Sigmoid colon (tissue), 7 donors: ENCODE measurements around the gene SFTPB. TPM values are rescaled to one million over a fixed set of nuclear protein-coding genes. Genes with fewer than 3 reads are reported as not detected.
A peak's percentile ranks its signal among the peaks of the same experiment; 100 is the strongest.

Experiments used
- DNase-seq: peaks from one replicate; pipeline ENCODE4 v3.0.0-alpha.2; 2019
- H3K27ac ChIP-seq, 4 donors: fragments of 200-600 bp; sonication (generic); one replicate each; pipeline ENCODE4 v1.5.1; 2016 to 2019; ENCODE audit warnings: mild to moderate bottlenecking in 1 of 4
- H3K27me3 ChIP-seq, 3 donors: fragments of 200-600 bp; sonication (generic); one replicate each; pipeline ENCODE4 v1.5.1; 2019; ENCODE audit warnings: mild to moderate bottlenecking in 1 of 3
- H3K36me3 ChIP-seq, 4 donors: fragments of 200-600 bp; sonication (generic); one replicate each; pipeline ENCODE4 v1.5.1; 2016 to 2019
- H3K4me1 ChIP-seq, 4 donors: fragments of 200-600 bp; sonication (generic); one replicate each; pipeline ENCODE4 v1.5.1; 2017 to 2019
- H3K4me3 ChIP-seq, 4 donors: fragments of 200-600 bp; sonication (generic); one replicate each; pipeline ENCODE4 v1.5.1; 2017 to 2019; ENCODE audit warnings: mild to moderate bottlenecking in 2 of 4, moderate library complexity in 1 of 4
- H3K9me3 ChIP-seq, 4 donors: fragments of 200-600 bp in 3 of 4; sonication (generic) in 3 of 4; one replicate each; pipeline versions ENCODE4 v1.5.1 to v1.6.1; 2013 to 2019
- EP300 ChIP-seq, 4 donors: sonication (generic); formaldehyde crosslinking; IDR thresholded peaks; one replicate each; pipeline ENCODE4 v1.6.1; 2017; ENCODE audit warnings: antibody characterized with exemption in 4 of 4
- POLR2A ChIP-seq, 2 donors: fragments of 450-650 bp; IDR thresholded peaks; one replicate each; pipeline ENCODE4 v1.6.1; 2016; ENCODE audit warnings: antibody characterized with exemption in 2 of 2, mild to moderate bottlenecking in 2 of 2, moderate library complexity in 2 of 2
- POLR2AphosphoS5 ChIP-seq, 4 donors: sonication (generic); formaldehyde crosslinking; IDR thresholded peaks; one replicate each; pipeline ENCODE4 v1.6.1; 2017; ENCODE audit warnings: antibody characterized with exemption in 4 of 4
- WGBS, 2 donors: extraction: QIAGEN DNeasy Blood & Tissue Kit; methylation state at CpG; one replicate each; pipeline ENCODE4 v1.1.7; 2013; 5-methylcytosine and 5-hydroxymethylcytosine counted together
- intact Hi-C: fragments of 100-400 bp; cut with DNase I; formaldehyde crosslinking; loops from one replicate; pipeline ENCODE4 v1.15.1; 2023
- polyA plus RNA-seq, 3 donors: library from polyadenylated mRNA; stranded (reverse); fragments of 200-250 nt; gene quantifications; one replicate each; pipeline ENCODE4 v1.2.3, GENCODE V29; 2013
- total RNA-seq, 4 donors: library from RNA; depleted of rRNA; stranded (reverse); fragments of >200 nt; gene quantifications; one replicate each; pipeline ENCODE4 v1.1.0, GENCODE V29; 2016
- TF ChIP-seq, protein P1 (sequence below), 4 experiments: fragments of 450-650 bp in 3 of 4; fragments of 200-600 bp in 1 of 4; IDR thresholded peaks; one replicate each; pipeline ENCODE4 v1.5.1; 2016 to 2019; ENCODE audit warnings: antibody characterized with exemption in 4 of 4, mild to moderate bottlenecking in 3 of 4, moderate library complexity in 2 of 4
- donor health status: healthy with polysubstance abuse.
- donor health status: Bipolar disorder and iron deficiency.
- donor health status: healthy.

The SFTPB gene
- total and polyA plus RNA-seq, 7 donors = 0.57 to 23.4 TPM; not detected in 5

DNA sequence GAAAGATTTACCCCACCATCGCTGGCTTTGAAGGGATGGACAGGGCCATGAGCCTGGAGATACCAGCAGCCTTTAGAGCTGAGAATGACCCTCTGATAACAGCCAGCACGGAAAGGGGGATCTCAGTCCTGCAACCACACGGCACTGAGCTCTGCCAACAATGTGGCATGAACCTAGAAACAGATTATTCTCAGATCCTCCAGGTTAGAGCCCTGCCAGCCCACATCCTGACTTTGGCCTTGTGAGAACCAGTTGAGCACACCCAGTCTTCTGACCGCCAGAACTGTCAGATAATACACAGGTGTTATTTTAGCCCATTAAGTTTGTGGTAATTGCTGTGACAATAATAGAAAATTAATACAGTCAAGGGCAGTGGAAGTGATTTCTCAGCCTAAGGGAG lies 16.8 kb upstream of the SFTPB start:
- intact Hi-C loops = no loop called here
- no peaks in the 10 kb centered on the region for H3K36me3 ChIP-seq
- TF ChIP-seq, protein P1, sequence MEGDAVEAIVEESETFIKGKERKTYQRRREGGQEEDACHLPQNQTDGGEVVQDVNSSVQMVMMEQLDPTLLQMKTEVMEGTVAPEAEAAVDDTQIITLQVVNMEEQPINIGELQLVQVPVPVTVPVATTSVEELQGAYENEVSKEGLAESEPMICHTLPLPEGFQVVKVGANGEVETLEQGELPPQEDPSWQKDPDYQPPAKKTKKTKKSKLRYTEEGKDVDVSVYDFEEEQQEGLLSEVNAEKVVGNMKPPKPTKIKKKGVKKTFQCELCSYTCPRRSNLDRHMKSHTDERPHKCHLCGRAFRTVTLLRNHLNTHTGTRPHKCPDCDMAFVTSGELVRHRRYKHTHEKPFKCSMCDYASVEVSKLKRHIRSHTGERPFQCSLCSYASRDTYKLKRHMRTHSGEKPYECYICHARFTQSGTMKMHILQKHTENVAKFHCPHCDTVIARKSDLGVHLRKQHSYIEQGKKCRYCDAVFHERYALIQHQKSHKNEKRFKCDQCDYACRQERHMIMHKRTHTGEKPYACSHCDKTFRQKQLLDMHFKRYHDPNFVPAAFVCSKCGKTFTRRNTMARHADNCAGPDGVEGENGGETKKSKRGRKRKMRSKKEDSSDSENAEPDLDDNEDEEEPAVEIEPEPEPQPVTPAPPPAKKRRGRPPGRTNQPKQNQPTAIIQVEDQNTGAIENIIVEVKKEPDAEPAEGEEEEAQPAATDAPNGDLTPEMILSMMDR (IDR thresholded peaks at IDR 0.05) = no peak
- TF ChIP-seq POLR2A (IDR thresholded peaks at IDR 0.05) = no peak
- no peak for TF ChIP-seq EP300 (IDR thresholded peaks at IDR 0.05)
- no peak for TF ChIP-seq POLR2AphosphoS5 (IDR thresholded peaks at IDR 0.05)

DNA sequence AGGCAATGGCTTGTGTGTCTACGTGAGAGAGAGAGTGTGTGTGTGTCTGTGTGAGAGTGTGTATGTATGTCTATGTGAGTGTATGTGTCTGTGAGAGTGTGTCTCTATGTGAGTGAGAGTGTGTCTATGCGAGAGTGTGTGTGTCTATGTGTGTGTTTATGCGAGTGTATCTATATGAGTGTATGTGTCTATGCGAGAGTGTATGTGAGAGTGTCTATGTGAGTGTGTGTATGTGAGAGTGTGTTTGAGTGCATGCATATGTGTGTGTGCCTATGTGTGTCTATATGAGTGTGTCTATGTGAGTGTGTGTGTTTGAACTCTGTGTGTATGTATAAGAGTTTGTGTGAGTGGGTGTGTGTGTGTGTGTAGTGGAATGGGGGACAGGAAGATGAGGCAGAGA lies 16.4 kb upstream of the SFTPB start:
- intact Hi-C loops = no loop called here
- TF ChIP-seq EP300 (IDR thresholded peaks at IDR 0.05) (no peak), POLR2A (IDR thresholded peaks at IDR 0.05) (no peak), POLR2AphosphoS5 (IDR thresholded peaks at IDR 0.05) (no peak)
- TF ChIP-seq, protein P1 (IDR thresholded peaks at IDR 0.05) = no peak
- Histone ChIP-seq H3K9me3 (no peaks in the 10 kb centered on the region), H3K4me1 (peaks cover 0 to 2% (median under 1%) of the 10 kb centered on the region in 4 donors), H3K27me3 (no peaks in the 10 kb centered on the region), H3K27ac (no peak overlapping the region), H3K4me3 (no peak overlapping the region), H3K36me3 (no peaks in the 10 kb centered on the region)
- WGBS, 2 donors = 95% methylated on average over 4 of the region's 4 CpGs
- no peak for DNase-seq

More for the DNA sequence above, 16.8 kb upstream of the SFTPB start:
- Histone ChIP-seq H3K27ac (no peak overlapping the region), H3K4me3 (no peak overlapping the region), H3K9me3 (no peaks in the 10 kb centered on the region), H3K4me1 (no peaks in the 10 kb centered on the region), H3K27me3 (no peaks in the 10 kb centered on the region)
- WGBS, 2 donors = 82 to 85% methylated on average over 4 of the region's 4 CpGs
- DNase-seq = no peak

DNA sequence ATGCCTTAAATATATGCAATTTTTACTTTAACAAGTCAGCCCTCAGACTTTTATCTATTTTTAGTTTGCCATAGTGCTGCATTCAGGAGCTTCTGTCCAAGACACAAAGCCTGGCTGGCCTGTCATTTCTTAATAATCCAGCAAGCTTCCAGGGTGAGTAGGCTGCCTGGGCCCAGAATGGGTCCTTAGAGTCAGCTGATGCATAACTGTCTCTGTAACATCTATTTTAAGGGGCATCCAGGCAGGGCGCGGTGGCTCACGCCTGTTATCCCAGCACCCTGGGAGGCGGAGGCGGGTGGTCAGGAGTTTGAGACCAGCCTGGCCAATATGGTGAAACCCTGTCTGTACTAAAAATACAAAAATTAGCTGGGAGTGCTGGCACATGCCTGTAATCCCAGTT lies 14.4 kb upstream of the SFTPB start:
- peak; percentile 56 for DNase-seq

DNA sequence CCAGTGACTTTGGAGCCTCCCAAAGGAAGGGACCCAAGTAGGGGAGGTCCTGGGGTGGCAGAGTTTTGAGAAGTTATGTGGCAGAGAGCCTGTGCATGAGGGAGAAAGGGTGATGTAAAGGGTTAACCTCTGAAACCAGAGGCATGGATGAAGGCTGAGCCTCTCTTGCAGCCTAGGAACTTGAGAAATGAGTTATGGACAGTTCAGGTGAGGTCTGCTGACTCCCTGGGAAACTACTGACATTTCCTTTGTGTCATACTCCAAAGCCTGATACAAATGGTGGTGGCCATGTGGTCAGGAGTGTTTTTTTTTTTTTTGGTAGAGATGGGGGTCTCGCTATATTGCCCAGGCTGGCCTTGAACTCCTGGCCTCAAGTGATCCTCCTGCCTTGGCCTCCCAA lies 13.8 kb upstream of the SFTPB start:
- Histone ChIP-seq H3K4me1 (peaks cover 0 to 12% (median 8%) of the 10 kb centered on the region in 4 donors), H3K27me3 (no peaks in the 10 kb centered on the region), H3K4me3 (no peak overlapping the region), H3K36me3 (no peaks in the 10 kb centered on the region), H3K27ac (peak overlapping the region in 1 of 4 donors; percentile 45), H3K9me3 (no peaks in the 10 kb centered on the region)
- WGBS, 2 donors = 90 to 91% methylated on average over 1 of the region's 1 CpG
- intact Hi-C loops = no loop called here
- no peak for DNase-seq
- TF ChIP-seq EP300 (IDR thresholded peaks at IDR 0.05) (no peak), POLR2A (IDR thresholded peaks at IDR 0.05) (no peak), POLR2AphosphoS5 (IDR thresholded peaks at IDR 0.05) (no peak)
- TF ChIP-seq, protein P1 (IDR thresholded peaks at IDR 0.05) = no peak

More for the DNA sequence above, 14.4 kb upstream of the SFTPB start:
- intact Hi-C loops = no loop called here
- Histone ChIP-seq H3K9me3 (no peaks in the 10 kb centered on the region), H3K27ac (peak overlapping the region in 1 of 4 donors; percentile 45), H3K4me3 (no peak overlapping the region), H3K27me3 (no peaks in the 10 kb centered on the region), H3K4me1 (peaks cover 0 to 12% (median 8%) of the 10 kb centered on the region in 4 donors), H3K36me3 (no peaks in the 10 kb centered on the region)
- TF ChIP-seq POLR2AphosphoS5 (IDR thresholded peaks at IDR 0.05) (no peak), EP300 (IDR thresholded peaks at IDR 0.05) (no peak), POLR2A (IDR thresholded peaks at IDR 0.05) (no peak)
- TF ChIP-seq, protein P1 (IDR thresholded peaks at IDR 0.05) = no peak
- 95 to 97% methylated on average over 5 of the region's 5 CpGs for WGBS, 2 donors

DNA sequence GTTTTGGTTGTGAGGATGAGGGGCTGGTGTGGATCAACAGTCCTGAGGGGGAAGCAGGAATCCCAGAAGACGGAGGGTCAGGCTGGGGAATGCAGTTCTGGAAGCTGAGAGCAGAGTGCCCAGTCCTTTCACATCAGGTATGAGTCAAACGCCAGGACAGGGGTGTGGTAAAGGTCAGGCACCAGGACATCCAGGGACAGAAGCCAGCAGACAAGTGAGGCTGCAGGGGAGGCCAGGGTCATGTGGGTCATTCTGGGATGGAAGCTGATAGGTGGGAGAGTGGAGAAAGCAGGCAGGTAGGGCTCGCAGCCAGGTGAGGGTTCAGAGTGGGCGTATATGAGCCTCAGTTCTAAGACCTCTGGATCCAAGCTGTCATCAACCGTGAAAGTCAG lies 13.4 kb upstream of the SFTPB start:
- WGBS, 2 donors = 78 to 85% methylated on average over 5 of the region's 5 CpGs
- H3K4me3 ChIP-seq = no peak overlapping the region
- peak overlapping the region in 1 of 4 donors; percentile 45 for H3K27ac ChIP-seq
- DNase-seq = peak; percentile 47
- H3K27me3 ChIP-seq = no peaks in the 10 kb centered on the region
- peaks cover 0 to 12% (median 8%) of the 10 kb centered on the region in 4 donors for H3K4me1 ChIP-seq
- H3K9me3 ChIP-seq = no peaks in the 10 kb centered on the region
- TF ChIP-seq POLR2A (IDR thresholded peaks at IDR 0.05) = no peak
- no peak for TF ChIP-seq EP300 (IDR thresholded peaks at IDR 0.05)
- TF ChIP-seq, protein P1 (IDR thresholded peaks at IDR 0.05) = no peak
- TF ChIP-seq POLR2AphosphoS5 (IDR thresholded peaks at IDR 0.05) = no peak
- intact Hi-C loops = no loop called here
- no peaks in the 10 kb centered on the region for H3K36me3 ChIP-seq
